Sigmoid colon (tissue), 4 donors: ENCODE results near the gene PURA.

ENCODE experiments used
- CTCF ChIP-seq, 4 experiments: fragments of 450-650 bp in 3 of 4; fragments of 200-600 bp in 1 of 4; IDR thresholded peaks; one replicate each; pipeline ENCODE4 v1.5.1; 2016 to 2019; ENCODE audit warnings: antibody characterized with exemption in 4 of 4, mild to moderate bottlenecking in 3 of 4, moderate library complexity in 2 of 4
- EP300 ChIP-seq, 4 donors: sonication (generic); formaldehyde crosslinking; IDR thresholded peaks; one replicate each; pipeline ENCODE4 v1.6.1; 2017; ENCODE audit warnings: antibody characterized with exemption in 4 of 4
- POLR2A ChIP-seq, 2 donors: fragments of 450-650 bp; IDR thresholded peaks; one replicate each; pipeline ENCODE4 v1.6.1; 2016; ENCODE audit warnings: antibody characterized with exemption in 2 of 2, mild to moderate bottlenecking in 2 of 2, moderate library complexity in 2 of 2
- POLR2AphosphoS5 ChIP-seq, 4 donors: sonication (generic); formaldehyde crosslinking; IDR thresholded peaks; one replicate each; pipeline ENCODE4 v1.6.1; 2017; ENCODE audit warnings: antibody characterized with exemption in 4 of 4

GRCh38 chr5:140151144-140152021 is 37.5 kb downstream of the PURA start:
- TF ChIP-seq POLR2A (IDR thresholded peaks at IDR 0.05) (no peak), POLR2AphosphoS5 (IDR thresholded peaks at IDR 0.05) (no peak), EP300 (IDR thresholded peaks at IDR 0.05) (no peak), CTCF (IDR thresholded peaks at IDR 0.05) (no peak)
